Epidermal melanocyte (primary cell): ENCODE data around the gene EGFR.

Source experiments
- DNase-seq: peaks from one replicate; pipeline ENCODE4 v3.0.0; 2011; ENCODE audit warnings: low spot score; ENCODE audit not compliant: insufficient read length

The EGFR gene

DNA sequence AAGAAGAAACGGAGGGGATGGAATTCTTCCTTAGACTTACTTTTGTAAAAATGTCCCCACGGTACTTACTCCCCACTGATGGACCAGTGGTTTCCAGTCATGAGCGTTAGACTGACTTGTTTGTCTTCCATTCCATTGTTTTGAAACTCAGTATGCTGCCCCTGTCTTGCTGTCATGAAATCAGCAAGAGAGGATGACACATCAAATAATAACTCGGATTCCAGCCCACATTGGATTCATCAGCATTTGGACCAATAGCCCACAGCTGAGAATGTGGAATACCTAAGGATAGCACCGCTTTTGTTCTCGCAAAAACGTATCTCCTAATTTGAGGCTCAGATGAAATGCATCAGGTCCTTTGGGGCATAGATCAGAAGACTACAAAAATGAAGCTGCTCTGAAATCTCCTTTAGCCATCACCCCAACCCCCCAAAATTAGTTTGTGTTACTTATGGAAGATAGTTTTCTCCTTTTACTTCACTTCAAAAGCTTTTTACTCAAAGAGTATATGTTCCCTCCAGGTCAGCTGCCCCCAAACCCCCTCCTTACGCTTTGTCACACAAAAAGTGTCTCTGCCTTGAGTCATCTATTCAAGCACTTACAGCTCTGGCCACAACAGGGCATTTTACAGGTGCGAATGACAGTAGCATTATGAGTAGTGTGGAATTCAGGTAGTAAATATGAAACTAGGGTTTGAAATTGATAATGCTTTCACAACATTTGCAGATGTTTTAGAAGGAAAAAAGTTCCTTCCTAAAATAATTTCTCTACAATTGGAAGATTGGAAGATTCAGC, 187.6 kb downstream of the EGFR start:
- DNase-seq, result no peak

DNA sequence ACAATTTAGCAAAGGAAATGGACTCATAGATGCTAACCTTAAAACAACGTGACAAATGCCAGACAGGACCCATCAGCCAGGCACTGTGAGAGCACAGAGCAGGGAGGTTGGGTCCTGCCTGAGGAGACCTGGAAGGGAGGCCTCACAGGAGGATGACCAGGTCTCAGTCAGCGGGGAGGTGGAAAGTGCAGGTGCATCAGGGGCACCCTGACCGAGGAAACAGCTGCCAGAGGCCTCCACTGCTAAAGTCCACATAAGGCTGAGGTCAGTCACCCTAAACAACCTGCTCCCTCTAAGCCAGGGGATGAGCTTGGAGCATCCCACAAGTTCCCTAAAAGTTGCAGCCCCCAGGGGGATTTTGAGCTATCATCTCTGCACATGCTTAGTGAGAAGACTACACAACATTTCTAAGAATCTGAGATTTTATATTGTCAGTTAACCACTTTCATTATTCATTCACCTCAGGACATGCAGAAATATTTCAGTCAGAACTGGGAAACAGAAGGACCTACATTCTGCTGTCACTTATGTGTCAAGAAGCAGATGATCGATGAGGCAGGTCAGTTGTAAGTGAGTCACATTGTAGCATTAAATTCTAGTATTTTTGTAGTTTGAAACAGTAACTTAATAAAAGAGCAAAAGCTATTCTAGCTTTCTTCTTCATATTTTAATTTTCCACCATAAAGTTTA, 188.8 kb downstream of the EGFR start:
- DNase-seq, result no peak

DNA sequence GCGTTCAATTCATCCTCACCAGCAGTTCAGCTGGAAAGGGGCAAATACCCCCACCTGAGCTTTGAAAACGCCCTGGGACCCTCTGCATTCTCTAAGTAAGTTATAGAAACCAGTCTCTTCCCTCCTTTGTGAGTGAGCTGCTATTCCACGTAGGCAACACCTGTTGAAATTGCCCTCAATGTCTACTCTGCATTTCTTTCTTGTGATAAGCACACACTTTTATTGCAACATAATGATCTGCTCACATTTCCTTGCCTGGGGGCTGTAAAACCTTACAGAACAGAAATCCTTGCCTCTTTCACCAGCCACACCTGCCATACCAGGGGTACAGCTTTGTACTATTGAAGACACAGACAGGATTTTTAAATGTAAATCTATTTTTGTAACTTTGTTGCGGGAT, 190.5 kb downstream of the EGFR start:
- DNase-seq, result no peak

DNA sequence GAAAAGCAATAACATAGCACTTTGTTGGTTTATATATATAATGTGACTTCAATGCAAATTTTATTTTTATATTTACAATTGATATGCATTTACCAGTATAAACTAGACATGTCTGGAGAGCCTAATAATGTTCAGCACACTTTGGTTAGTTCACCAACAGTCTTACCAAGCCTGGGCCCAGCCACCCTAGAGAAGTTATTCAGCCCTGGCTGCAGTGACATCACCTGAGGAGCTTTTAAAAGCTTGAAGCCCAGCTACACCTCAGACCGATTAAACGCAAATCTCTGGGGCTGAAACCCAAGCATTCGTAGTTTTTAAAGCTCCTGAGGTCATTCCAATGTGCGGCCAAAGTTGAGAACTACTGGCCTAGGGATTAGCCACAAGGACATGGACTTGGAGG, 191.4 kb downstream of the EGFR start:
- no peak for DNase-seq

DNA sequence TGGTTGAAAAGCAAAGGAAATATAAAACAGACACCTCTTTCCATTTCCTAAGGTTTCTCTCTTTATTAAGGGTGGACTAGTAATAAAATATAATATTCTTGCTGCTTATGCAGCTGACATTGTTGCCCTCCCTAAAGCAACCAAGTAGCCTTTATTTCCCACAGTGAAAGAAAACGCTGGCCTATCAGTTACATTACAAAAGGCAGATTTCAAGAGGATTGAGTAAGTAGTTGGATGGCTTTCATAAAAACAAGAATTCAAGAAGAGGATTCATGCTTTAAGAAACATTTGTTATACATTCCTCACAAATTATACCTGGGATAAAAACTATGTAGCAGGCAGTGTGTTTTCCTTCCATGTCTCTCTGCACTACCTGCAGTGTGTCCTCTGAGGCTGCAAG, 191.9 kb downstream of the EGFR start:
- DNase-seq, result no peak

DNA sequence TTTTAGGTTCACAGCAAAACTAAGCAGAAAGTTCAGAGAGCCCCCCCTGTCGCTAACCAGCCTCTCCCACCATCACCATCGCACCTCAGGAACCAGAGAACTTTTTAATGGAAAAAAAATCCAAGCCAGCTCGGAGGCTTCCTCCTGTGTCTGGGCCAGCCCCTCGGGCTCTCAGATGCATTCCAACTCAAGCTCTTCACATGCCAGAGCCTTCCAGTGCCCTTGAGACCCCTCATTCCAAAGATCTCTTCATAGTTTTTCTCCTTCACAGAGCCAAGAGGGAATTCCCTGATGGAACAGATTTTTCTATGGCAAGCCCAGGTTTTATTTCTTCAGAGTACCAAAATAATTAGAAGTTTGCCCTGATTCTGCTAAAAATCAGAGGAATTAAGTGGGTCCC, 192.9 kb downstream of the EGFR start:
- no peak for DNase-seq

DNA sequence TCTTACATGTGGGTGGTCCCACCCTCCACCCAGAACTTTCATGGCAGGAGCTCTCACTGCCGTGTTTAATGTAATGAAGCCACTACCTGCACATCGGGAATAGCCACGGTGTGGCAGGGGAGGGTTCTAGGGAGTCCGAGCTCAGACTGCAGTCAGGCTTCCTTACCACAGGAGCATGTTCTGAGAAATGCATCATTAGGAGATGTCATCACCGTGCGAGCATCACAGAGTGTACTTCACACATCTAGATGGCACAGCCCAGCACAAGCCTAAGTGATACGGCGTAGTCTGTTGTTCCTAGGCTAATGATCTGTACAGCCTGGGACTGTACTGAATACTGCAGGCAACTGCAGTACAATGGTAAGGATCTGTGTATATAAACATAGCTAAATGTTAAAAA, 193.4 kb downstream of the EGFR start:
- DNase-seq, result no peak

DNA sequence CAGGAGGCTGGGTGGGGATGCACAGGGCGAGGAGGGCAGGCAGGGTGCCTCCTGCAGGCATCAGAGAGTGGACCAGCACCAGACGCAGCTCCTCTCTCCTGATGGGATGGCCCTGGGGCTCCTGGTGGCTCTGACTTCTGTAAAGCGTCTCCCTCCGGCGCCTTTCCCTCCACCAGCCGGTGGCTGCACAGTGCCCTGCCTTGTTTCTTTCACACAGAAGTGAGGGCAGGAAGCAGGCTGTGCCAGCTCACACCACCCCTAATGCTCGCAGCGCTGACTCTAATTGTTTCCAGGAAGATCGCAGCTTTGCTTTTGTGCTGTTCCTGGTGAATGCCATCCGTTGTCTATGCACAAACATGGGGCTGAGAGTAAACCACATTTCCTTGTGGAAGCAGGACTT, 194.0 kb downstream of the EGFR start:
- DNase-seq, result no peak

DNA sequence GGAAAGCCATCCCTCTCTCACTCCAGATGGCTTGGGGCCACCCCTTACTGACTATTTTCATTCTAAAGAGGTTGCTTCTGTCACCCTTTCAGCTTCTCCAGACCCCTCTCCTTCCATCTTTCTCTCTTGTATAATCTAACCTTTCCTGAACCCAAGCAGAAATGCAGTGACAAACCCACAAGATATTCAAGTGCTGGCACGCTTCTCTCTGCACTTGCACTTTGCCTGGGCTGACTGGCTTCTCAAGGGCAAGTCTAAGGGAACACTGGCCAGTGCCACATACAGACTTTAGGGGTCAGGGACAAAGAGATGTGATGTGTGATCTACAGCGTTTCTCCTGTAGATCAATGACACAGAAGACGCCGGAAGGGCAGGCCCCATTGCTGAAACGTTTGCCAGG, 195.9 kb downstream of the EGFR start:
- no peak for DNase-seq

DNA sequence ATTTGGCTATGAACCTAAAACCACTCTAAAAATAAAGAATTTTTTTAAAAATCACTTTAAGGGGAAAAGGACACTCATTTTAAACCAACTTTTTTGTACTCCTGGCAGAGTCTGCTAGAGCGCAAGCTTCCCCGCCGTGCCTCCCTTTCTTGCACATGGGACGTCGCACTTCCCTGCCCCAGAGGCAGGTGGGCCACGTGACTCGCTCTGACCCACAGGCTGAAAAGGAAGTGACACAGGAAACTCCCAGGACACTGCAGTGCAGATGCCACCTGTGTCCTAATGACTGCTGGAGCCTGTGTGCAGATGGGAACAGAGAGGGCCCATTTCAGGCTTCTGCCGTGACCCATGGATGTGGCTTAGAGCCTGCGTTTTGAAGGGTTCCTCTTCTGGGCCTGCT, 204.2 kb downstream of the EGFR start:
- DNase-seq, result no peak

DNA sequence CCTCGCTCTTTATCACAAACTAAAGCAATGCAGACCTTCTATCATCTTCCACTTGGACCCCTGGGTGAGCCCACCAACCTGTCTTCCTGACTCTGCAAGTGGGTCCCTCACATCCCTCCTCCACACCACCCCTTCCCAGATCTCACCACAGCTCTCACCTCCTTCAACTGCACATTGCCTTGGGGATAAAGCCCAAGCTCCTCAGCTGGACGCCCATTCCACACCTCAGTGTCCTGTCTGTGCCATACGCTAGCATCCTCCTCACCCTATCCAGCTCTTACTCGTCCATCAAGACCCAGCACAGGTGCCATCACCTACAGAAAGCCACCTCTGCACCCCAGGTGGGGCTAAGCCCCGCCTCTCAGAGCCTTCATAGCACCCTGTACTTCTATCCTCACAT, 205.3 kb downstream of the EGFR start:
- DNase-seq, result no peak

DNA sequence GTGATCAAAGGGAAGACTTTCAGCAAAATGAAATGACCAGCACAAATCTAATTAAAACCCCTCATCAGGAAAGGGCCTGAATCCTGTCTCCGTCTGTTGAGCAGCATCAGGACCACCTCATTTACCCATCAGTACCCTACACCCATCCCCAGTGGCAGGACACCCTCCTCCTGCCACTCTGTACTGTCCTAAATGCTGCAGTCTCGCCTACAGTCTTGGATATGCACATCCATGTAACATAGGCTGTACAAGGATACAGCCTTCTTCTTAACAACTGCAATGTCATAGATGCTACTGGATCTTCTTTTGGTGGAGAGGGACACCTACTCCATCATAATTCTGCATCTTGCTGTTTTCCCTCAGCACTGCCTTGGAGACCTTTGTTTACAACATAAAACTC, 206.0 kb downstream of the EGFR start:
- no peak for DNase-seq

DNA sequence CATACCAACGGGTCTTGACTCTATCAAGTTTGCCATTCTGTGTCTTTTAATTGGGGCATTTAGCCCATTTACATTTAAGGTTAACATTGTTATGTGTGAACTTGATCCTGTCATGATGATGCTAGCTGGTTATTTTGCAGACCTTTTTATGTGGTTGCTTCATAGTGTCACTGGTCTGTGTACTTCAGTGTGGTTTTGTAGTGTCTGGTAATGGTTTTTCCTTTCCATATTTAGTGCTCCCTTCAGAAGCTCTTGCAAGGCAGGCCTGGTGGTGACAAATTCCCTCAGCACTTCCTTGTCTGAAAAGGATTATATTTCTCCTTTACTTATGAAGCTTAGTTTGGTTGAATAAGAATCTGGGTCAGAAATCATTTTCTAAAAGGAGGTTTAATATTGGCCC, 211.2 kb downstream of the EGFR start:
- no peak for DNase-seq

DNA sequence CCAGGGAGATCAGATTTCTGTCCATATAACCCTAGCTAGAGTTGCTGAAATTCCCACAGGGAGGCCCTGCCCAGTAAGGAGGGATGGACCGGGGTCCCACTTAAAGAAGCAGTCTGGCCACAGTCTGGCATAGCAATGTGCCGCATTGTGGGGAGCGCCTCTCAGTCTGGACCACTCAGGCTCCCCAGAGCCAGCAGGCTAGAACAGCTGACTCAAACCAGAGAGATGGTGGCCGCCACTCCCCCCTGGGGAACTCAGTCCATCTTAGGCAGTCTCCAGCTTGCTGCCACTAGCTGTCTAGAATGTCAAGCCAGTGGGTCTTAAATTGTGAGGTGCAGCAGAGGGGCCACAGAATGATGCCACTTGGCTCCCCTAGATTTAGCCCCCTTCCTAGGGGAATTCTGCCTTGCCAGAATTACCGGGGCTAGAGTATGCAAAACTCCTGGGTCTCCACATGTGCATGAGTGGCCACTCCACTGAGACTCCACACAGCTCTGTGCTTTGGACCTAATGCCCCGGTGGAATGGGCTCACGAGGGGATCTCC, 213.0 kb downstream of the EGFR start:
- DNase-seq, result no peak

DNA sequence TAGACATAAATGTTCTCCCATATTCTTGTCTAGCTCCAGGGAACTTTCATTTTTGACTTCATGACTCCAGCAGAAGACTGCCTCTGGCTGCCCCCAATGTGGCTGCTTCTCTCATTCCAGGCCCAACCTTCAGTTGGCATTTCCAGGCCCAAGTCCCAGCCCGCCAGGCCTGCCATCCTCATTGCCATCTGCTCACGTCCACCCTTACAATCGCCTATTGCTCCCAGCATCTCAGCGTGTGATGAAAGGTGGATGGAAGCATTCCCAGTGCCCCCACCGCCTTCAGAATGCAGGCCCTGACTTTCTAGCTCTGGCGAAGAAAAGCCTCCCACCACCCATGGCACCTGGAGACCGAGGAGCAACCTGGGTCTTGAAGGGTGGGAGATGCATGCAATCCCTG, 214.2 kb downstream of the EGFR start:
- no peak for DNase-seq

DNA sequence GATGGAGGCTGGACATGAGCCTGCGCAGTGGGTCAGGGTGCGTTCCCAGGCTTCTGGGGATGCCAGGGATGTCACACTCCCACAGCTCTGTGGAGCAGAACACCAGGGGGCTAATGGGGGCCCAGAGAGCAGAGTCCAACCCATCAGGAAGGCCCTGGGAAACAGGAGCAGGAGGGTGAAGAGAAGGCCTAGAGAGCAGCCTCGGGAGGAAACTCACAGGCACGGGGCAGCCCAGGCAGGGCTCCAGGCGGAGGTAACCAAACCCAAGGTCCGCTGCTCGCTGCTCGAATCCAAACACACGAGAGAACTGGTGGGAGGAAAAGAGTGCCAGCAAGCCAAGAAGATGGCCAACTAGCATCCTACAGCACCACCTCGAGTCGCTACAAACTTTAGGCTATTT, 215.6 kb downstream of the EGFR start:
- no peak for DNase-seq

DNA sequence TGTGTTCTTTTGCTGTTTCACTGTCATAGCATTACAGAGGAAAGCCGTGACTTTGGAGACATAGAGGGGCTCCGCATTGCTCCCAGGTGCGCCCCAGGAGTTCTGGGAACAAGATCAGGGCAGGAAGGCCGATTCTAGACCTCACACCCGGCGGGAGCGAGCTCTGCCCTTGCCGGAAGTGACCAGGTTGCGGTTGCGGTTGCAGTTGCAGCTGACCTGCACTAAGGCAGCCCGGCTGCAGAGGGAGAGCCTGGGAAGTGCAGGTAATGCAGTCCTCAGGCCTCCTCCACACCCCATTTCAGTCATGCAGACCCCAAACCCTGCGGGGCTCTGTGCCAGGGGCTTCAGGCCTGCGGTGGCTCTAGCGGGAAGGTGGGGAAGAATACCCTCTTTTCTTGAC, 216.3 kb downstream of the EGFR start:
- no peak for DNase-seq

DNA sequence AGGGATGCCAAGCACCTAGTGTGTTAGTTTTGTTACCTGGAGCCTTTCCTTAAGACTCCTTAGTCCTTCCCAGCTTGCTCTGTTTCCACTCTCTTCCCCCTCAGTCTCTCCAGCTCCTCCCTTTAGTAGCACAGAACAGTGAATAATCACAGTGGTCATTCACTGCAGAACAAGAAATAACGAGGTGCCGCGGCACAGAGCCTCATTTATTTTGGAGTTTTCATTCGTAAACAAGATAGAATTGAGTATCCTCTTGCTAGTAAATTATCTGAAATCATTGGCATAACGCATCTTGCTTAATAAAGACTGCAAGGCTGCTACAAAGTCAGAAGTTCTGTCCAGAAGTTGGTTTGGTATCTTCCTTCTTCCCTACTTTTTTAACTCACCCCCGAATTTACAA, 217.0 kb downstream of the EGFR start:
- DNase-seq, result no peak

DNA sequence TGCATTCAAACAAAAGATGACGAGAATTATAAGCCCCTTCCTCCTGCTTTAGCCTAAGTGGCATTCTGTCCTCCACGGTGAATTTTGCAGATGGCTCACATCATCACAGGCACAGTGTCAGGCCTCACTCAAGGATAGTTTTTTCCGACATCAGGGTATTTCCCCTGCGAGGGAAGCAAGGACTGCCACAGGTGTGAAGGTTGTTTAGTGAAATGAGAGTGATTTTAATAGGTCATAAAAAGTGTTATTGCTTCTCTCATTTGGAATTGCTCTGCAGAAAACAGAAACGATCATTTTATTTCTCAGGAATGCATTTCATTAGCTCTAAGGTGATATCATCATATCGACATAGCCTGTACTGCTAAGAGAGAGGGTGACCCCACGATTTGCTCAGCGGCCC, 217.7 kb downstream of the EGFR start:
- no peak for DNase-seq

DNA sequence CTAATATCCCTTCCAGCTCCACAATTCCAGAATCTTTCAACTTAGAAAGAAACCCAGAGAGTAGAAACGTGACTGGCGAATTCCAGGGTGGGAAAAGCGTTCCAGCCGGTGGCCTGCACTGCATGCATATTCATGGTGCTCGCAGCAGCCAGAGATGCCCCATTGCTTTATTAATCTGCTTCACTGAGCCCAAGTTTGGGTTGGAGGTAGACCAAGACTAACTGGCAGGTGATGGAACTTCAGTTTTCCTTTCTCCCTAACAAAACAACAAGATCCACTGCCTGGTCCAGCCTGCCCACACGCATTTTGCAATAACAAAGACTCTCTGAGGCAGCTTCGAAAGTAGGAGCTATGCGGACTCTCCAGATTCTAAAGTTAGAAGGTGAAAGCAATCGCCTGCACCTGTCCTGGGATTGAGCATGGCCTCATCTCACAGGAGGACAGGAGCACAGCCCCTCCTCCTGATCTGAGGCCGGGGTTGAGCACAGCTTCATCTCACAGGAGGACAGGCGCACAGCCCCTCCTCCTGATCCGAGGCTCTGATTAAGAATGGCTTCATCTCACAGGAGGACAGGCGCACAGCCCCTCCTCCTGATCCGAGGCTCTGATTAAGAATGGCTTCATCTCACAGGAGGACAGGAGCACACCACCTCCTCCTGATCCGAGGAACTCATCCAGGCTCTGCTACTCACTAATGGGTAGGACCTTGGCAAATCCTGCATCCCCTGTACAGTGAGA, 218.5 kb downstream of the EGFR start:
- DNase-seq, result no peak

DNA sequence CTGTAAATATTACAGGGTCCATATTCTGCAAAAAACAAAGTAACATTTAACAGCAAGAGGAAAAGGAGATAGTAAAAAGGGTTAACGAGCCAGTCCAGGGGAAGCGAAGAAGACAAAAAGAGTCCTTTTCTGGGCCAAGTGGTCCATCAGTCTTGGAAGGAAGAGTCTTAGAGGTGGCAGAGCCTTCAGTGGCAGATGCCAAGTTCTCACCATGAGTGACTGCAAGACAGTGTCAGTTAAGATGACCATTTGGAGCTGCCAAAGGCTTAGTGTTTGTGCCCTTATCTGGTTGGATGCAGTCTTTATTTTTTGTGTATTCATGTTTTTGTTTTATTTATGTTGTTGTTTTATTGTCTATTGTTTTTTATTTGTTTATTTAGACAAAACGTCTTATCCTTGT, 220.6 kb downstream of the EGFR start:
- no peak for DNase-seq

DNA sequence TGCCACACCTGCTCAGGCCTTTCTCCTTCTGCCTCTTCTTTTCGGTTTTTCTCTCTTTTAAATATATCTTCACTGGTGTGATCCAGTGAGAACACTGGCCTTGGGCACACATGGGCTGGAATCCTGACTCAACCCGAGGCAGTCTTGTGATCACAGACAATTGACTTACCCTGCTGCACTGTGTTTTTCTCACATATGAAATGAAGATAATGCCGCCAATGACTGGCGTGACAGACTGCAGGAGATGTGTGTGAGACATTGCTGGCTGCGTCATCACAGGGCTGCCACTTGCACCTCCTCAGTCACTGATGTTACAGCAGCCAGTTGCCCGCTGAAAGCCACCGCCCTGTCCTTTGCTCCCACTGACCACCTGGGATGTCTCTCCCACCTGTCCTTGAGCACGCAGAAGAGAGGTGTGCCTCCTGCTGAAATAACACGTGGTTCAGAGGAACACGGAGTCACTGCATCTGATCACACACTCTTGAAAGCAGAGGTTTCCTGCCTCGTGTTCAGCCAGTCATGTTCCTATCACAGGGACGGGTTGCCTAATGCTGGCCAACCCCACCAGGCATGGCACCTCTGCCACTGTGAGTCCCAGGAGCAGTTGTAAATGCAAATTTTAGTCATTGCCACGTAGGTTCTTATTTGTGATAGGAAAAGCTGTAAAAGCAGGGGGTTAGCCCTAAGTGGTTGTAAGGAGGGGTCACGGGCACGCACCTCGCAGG, 221.8 kb downstream of the EGFR start:
- DNase-seq, result no peak
